ENCODE results near the gene FAM110C. TPM values are rescaled to one million over a fixed set of nuclear protein-coding genes. Genes with fewer than 3 reads are reported as not detected.

FAM110C gene
- total and polyA plus RNA-seq, 8 donors, result 2.8 to 7.9 (median 5.3) TPM

- no peaks in the 10 kb centered on the region for H3K9me3 ChIP-seq
- TF ChIP-seq, protein P1, sequence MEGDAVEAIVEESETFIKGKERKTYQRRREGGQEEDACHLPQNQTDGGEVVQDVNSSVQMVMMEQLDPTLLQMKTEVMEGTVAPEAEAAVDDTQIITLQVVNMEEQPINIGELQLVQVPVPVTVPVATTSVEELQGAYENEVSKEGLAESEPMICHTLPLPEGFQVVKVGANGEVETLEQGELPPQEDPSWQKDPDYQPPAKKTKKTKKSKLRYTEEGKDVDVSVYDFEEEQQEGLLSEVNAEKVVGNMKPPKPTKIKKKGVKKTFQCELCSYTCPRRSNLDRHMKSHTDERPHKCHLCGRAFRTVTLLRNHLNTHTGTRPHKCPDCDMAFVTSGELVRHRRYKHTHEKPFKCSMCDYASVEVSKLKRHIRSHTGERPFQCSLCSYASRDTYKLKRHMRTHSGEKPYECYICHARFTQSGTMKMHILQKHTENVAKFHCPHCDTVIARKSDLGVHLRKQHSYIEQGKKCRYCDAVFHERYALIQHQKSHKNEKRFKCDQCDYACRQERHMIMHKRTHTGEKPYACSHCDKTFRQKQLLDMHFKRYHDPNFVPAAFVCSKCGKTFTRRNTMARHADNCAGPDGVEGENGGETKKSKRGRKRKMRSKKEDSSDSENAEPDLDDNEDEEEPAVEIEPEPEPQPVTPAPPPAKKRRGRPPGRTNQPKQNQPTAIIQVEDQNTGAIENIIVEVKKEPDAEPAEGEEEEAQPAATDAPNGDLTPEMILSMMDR (IDR thresholded peaks at IDR 0.05), result no peak
- peak overlapping the region; percentile 50 to 53 for H3K4me3 ChIP-seq
- peak in 2 of 4 donors; percentile 50 to 57 for DNase-seq
- H3K4me1 ChIP-seq, result peaks cover 4 to 14% of the 10 kb centered on the region in 2 donors
- no peaks in the 10 kb centered on the region for H3K36me3 ChIP-seq
- H3K27me3 ChIP-seq, result peaks cover 12 to 70% of the 10 kb centered on the region in 2 donors
- intact Hi-C loops (cut with DNase I), result no loop called here
- peak; percentile 70 for ATAC-seq
- peak overlapping the region in 1 of 2 donors; percentile 41 for H3K27ac ChIP-seq
Observed at GRCh38 chr2:44748-45341, 1.5 kb downstream of the FAM110C start.

- H3K4me1 ChIP-seq, result peaks cover 4 to 14% of the 10 kb centered on the region in 2 donors
- TF ChIP-seq, protein P1 (IDR thresholded peaks at IDR 0.05), result no peak
Observed at GRCh38 chr2:42788-43187, 3.5 kb downstream of the FAM110C start.

GRCh38 chr2:40465-40864 is 5.8 kb downstream of the FAM110C start:
- Histone ChIP-seq H3K36me3 (no peaks in the 10 kb centered on the region), H3K9me3 (no peaks in the 10 kb centered on the region), H3K27me3 (peaks cover 3 to 30% of the 10 kb centered on the region in 2 donors), H3K4me1 (peaks cover 0 to 7% of the 10 kb centered on the region in 2 donors), H3K4me3 (no peak overlapping the region), H3K27ac (no peak overlapping the region)
- DNase-seq (no peak), ATAC-seq (no peak)
- TF ChIP-seq, protein P1 (IDR thresholded peaks at IDR 0.05), result no peak
- intact Hi-C loops (cut with DNase I), result no loop called here

More at GRCh38 chr2:42788-43187, 3.5 kb downstream of the FAM110C start:
- Histone ChIP-seq H3K36me3 (no peaks in the 10 kb centered on the region), H3K27me3 (peaks cover 12 to 53% of the 10 kb centered on the region in 2 donors), H3K27ac (no peak overlapping the region), H3K4me3 (no peak overlapping the region), H3K9me3 (no peaks in the 10 kb centered on the region)
- ATAC-seq (no peak), DNase-seq (peak in 2 of 4 donors; percentile 40 to 54)
- intact Hi-C loops (cut with DNase I), result no loop called here

GRCh38 chr2:38155-38554 is 8.2 kb downstream of the FAM110C start:
- H3K36me3 ChIP-seq, result no peaks in the 10 kb centered on the region
- H3K27me3 ChIP-seq, result peaks cover 0 to 7% of the 10 kb centered on the region in 2 donors
- no peaks in the 10 kb centered on the region for H3K9me3 ChIP-seq
- no peak overlapping the region for H3K27ac ChIP-seq
- H3K4me1 ChIP-seq, result no peaks in the 10 kb centered on the region
- intact Hi-C loops (cut with DNase I), result no loop called here
- TF ChIP-seq, protein P1 (IDR thresholded peaks at IDR 0.05), result no peak
- ATAC-seq (no peak), DNase-seq (peak in 1 of 4 donors; percentile 34)
- H3K4me3 ChIP-seq, result no peak overlapping the region

GRCh38 chr2:36318-36717 is 10.0 kb downstream of the FAM110C start:
- Histone ChIP-seq H3K36me3 (no peaks in the 10 kb centered on the region), H3K4me1 (no peaks in the 10 kb centered on the region), H3K4me3 (no peak overlapping the region), H3K27ac (no peak overlapping the region), H3K9me3 (no peaks in the 10 kb centered on the region), H3K27me3 (no peaks in the 10 kb centered on the region)
- DNase-seq (no peak), ATAC-seq (no peak)
- intact Hi-C loops (cut with DNase I), result no loop called here
- TF ChIP-seq, protein P1 (IDR thresholded peaks at IDR 0.05), result no peak
